Panc1 (cell line): ENCODE measurements around the gene P3R3URF. TPM values are rescaled to one million over a fixed set of nuclear protein-coding genes. Genes with fewer than 3 reads are reported as not detected.

Experiments used
- ATAC-seq: fragments of 200-7000 bp; cut with Tn5 transposase; 2 replicates; pipeline ENCODE4 v1.9.1; 2020; ENCODE audit warnings: mild to moderate bottlenecking, moderate library complexity
- BruUV-seq: library from RNA; stranded (reverse); fragments of 400-500 nt; replicated peaks from 2 replicates; lab custom pipeline; 2021; lab: Mats Ljungman, UMichigan
- CTCF ChIA-PET: fragments of 300-600 bp; sonication (Branson Sonifier 250); formaldehyde crosslinking; loops from one replicate; lab custom pipeline; 2022; ENCODE audit warnings: antibody characterized with exemption; lab: Charles Lee
- POLR2A ChIA-PET: fragments of 300-600 bp; sonication (Branson Sonifier 250); formaldehyde crosslinking; loops from one replicate; lab custom pipeline; 2022; ENCODE audit warnings: antibody characterized with exemption; lab: Charles Lee
- DNase-seq: peaks from one replicate; pipeline ENCODE4 v3.0.0-alpha.2; 2010; ENCODE audit warnings: low read depth, low spot score
- H3K27ac ChIP-seq: 2 replicates; pipeline ENCODE4 v1.5.1; 2011; ENCODE audit warnings: mild to moderate bottlenecking, low read length, inconsistent platforms
- H3K27me3 ChIP-seq: fragments of 200-500 bp; sonication (Bioruptor generic); 2 replicates; pipeline ENCODE4 v1.6.0; 2014; ENCODE audit warnings: low read length, inconsistent platforms; ENCODE audit not compliant: control insufficient read depth, insufficient read depth
- H3K36me3 ChIP-seq: fragments of 200-500 bp; sonication (Bioruptor generic); 2 replicates; pipeline ENCODE4 v1.5.1; 2014; ENCODE audit warnings: inconsistent platforms, mild to moderate bottlenecking, low read length, moderate library complexity; ENCODE audit not compliant: control insufficient read depth, insufficient read depth
- H3K4me1 ChIP-seq: 2 replicates; pipeline ENCODE4 v1.5.1; 2011; ENCODE audit warnings: inconsistent platforms, mild to moderate bottlenecking, low read length, moderate library complexity; ENCODE audit not compliant: control insufficient read depth, insufficient read depth
- H3K4me3 ChIP-seq, 2 experiments: 2 replicates each; pipeline ENCODE4 v1.5.1; 2011 to 2012; ENCODE audit warnings: low read depth in 2 of 2, low read length in 2 of 2, mild to moderate bottlenecking in 2 of 2, inconsistent platforms in 1 of 2, moderate library complexity in 1 of 2
- H3K9me3 ChIP-seq: fragments of 200-500 bp; sonication (Bioruptor generic); 2 replicates; pipeline ENCODE4 v1.5.1; 2014; ENCODE audit warnings: low read depth, mild to moderate bottlenecking, inconsistent platforms, low read length, moderate library complexity; ENCODE audit not compliant: control insufficient read depth, insufficient read depth
- CTCF ChIP-seq: fragments of 450-650 bp; IDR thresholded peaks from 2 replicates; pipeline ENCODE4 v1.5.1; 2017; ENCODE audit warnings: mild to moderate bottlenecking
- POLR2AphosphoS5 ChIP-seq: IDR thresholded peaks from 2 replicates; pipeline ENCODE4 v1.6.1; 2012; ENCODE audit warnings: mild to moderate bottlenecking, low read depth, low read length, moderate library complexity
- REST ChIP-seq, 2 experiments: IDR thresholded peaks; 2 replicates each; pipeline ENCODE4 v1.6.1; 2011 to 2012; ENCODE audit warnings: low read depth in 2 of 2, control low read depth in 1 of 2, low read length in 1 of 2, mild to moderate bottlenecking in 1 of 2, moderate library complexity in 1 of 2; ENCODE audit not compliant: insufficient read depth in 1 of 2
- SIN3A ChIP-seq: IDR thresholded peaks from 2 replicates; pipeline ENCODE4 v1.6.1; 2012; ENCODE audit warnings: low read depth, mild to moderate bottlenecking, low read length, moderate library complexity, borderline replicate concordance; ENCODE audit not compliant: insufficient read depth
- TCF7L2 ChIP-seq: IDR thresholded peaks from 2 replicates; pipeline ENCODE4 v1.6.1; 2011; ENCODE audit warnings: mild to moderate bottlenecking, low read depth, low read length, inconsistent platforms
- in situ Hi-C: cut with HindIII; loops from 2 replicates; pipeline ENCODE4 v1.10.0; 2016; ENCODE audit warnings: low sequenced_read_pairs, low pct_unique_long_range_greater_than_20kb
- intact Hi-C: fragments of 100-400 bp; cut with micrococcal nuclease; formaldehyde crosslinking; loops from one replicate; pipeline ENCODE4 v1.10.0; 2022; ENCODE audit not compliant: unreplicated experiment
- total RNA-seq: library from RNA; stranded (reverse); gene quantifications from one replicate; pipeline ENCODE4 v1.2.1, GENCODE V29; 2021; ENCODE audit not compliant: unreplicated experiment

The P3R3URF gene
- total RNA-seq, 1 experiment from 2014 or later: not detected

GRCh38 chr1:46148318-46148717 is 28.0 kb downstream of the P3R3URF start:
- in situ Hi-C loops: no loop called here
- Histone ChIP-seq H3K27ac (no peak overlapping the region), H3K4me1 (no peaks in the 10 kb centered on the region), H3K4me3 (no peak overlapping the region), H3K27me3 (no peaks in the 10 kb centered on the region), H3K36me3 (no peaks in the 10 kb centered on the region), H3K9me3 (no peaks in the 10 kb centered on the region)
- BruUV-seq: no TSS peak
- TF ChIP-seq TCF7L2: no peak
- TF ChIP-seq SIN3A: no peak
- no peak for TF ChIP-seq CTCF
- POLR2A ChIA-PET: no interaction called here
- CTCF ChIA-PET: no interaction called here
- DNase-seq (no peak), ATAC-seq (no peak)
- intact Hi-C loops: no loop called here

- ChIA-PET CTCF (no interaction called here), POLR2A (interaction anchor here (0.6 to 0.8 kb wide), 2 partner anchors 10 to 22 kb away, joined by 3 to 6 read pairs; no protein-coding TSS in a partner anchor)
- Histone ChIP-seq H3K36me3 (no peaks in the 10 kb centered on the region), H3K4me3 (no peak overlapping the region), H3K27me3 (no peaks in the 10 kb centered on the region), H3K9me3 (no peaks in the 10 kb centered on the region), H3K4me1 (peaks cover 13% of the 10 kb centered on the region), H3K27ac (no peak overlapping the region)
- in situ Hi-C loops: no loop called here
- no TSS peak for BruUV-seq
- DNase-seq: no peak
- TF ChIP-seq POLR2AphosphoS5: no peak
- TF ChIP-seq REST (IDR thresholded peaks at IDR 0.05; ENCODE audit: insufficient read depth in 1 of 2, low read depth in 2 of 2, low read length in 1 of 2): no peak
- TF ChIP-seq CTCF: no peak
- no peak for TF ChIP-seq TCF7L2
- TF ChIP-seq SIN3A: no peak
- no peak for ATAC-seq
- intact Hi-C loops: no loop called here
Observed at GRCh38 chr1:46137916-46138315, 38.4 kb downstream of the P3R3URF start.
